ENCODE measurements around the gene ID4. TPM values are rescaled to one million over a fixed set of nuclear protein-coding genes. Genes with fewer than 3 reads are reported as not detected.

ID4 gene
- total and polyA plus RNA-seq, 2 of the 8 experiments (the other 6 are each of a cell fraction or from before 2014, with no cell fraction given): 2.0 to 8.3 TPM

DNA sequence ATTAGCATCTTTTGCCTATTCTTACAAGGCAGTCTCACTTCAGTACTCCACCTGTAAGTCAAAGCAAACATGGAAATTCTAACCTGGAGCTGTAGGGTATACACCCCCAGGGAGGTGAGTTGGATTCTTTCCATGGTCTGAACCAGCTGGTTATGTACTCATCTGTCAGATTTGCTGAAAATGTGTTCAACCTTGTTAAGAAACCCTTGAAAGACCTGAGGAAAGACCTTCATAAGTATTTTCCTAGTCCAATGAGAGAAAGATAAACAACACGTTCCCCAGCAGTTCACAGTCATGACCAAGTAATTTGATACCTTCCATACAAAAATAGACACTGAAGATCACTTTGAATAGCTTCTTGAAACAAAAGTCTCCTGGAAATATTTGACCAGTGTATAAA, 42.5 kb downstream of the ID4 start:
- DNase-seq (ENCODE audit: low read depth in 1 of 2, low spot score in 2 of 2) (no peak), FAIRE-seq (no peak)
- Histone ChIP-seq H3K9me3 (ENCODE audit: insufficient read depth in 2 of 2, low read depth in 1 of 2, low read length in 1 of 2) (no peaks in the 10 kb centered on the region), H3K79me2 (ENCODE audit: control insufficient read depth in 1 of 2, insufficient read depth in 2 of 2, low read length in 2 of 2) (no peaks in the 10 kb centered on the region), H3K4me3 (ENCODE audit: extremely low read depth in 1 of 4, insufficient read depth in 2 of 4, low read depth in 3 of 4, low read length in 4 of 4) (no peak overlapping the region), H3K9ac (replicated peaks in 1 of 4; ENCODE audit: extremely low read depth in 1 of 4, low read depth in 3 of 4, low read length in 3 of 4) (no peak overlapping the region), H4K91ac (replicated peaks; ENCODE audit: insufficient read length, low read length) (no peak overlapping the region), H2BK5ac (ENCODE audit: low read depth, low read length) (no peak overlapping the region), H3K18ac (ENCODE audit: extremely low read depth, low read length) (no peak overlapping the region), H4K20me1 (replicated peaks in 1 of 2; ENCODE audit: control insufficient read depth in 1 of 2, insufficient read depth in 2 of 2, low read length in 2 of 2) (no peaks in the 10 kb centered on the region), H3K4me1 (replicated peaks in 1 of 4; ENCODE audit: control insufficient read depth in 3 of 4, insufficient read depth in 4 of 4, low read length in 3 of 4) (no peaks in the 10 kb centered on the region), H3K4ac (replicated peaks; ENCODE audit: insufficient read length, low read depth, low read length) (no peak overlapping the region), H3K14ac (ENCODE audit: insufficient read length) (no peak overlapping the region), H3K4me2 (ENCODE audit: insufficient read depth in 1 of 2, low read depth in 2 of 2, low read length in 2 of 2) (no peak overlapping the region), H3K23ac (ENCODE audit: insufficient read length) (no peak overlapping the region), H3K36me3 (ENCODE audit: control insufficient read depth in 2 of 4, insufficient read depth in 4 of 4, low read length in 3 of 4) (no peaks in the 10 kb centered on the region), H3K23me2 (ENCODE audit: low read depth, low read length) (no peaks in the 10 kb centered on the region), H2BK12ac (ENCODE audit: low read depth, low read length) (no peak overlapping the region), H2BK120ac (replicated peaks; ENCODE audit: low read depth, low read length) (no peak overlapping the region), H2AK5ac (ENCODE audit: low read depth, low read length) (no peak overlapping the region), H2BK20ac (ENCODE audit: low read length) (no peak overlapping the region), H3K27ac (ENCODE audit: low read depth, low read length) (no peak overlapping the region), H3K56ac (replicated peaks; ENCODE audit: insufficient read length, low read depth, low read length) (no peak overlapping the region), H3K27me3 (replicated peaks in 1 of 4; ENCODE audit: control insufficient read depth in 3 of 4, extremely low read depth in 1 of 4, insufficient read depth in 3 of 4, low read length in 3 of 4) (no peaks in the 10 kb centered on the region), H4K5ac (ENCODE audit: insufficient read length, low read depth, low read length) (no peak overlapping the region), H3K79me1 (ENCODE audit: low read depth, low read length) (no peaks in the 10 kb centered on the region), H2BK15ac (ENCODE audit: low read length) (no peak overlapping the region), H4K8ac (ENCODE audit: extremely low read depth, insufficient read depth, low read length) (no peak overlapping the region), H2AFZ (ENCODE audit: low read length) (no peak overlapping the region)
- ChIA-PET POLR2A (ENCODE audit: partially characterized antibody) (no interaction called here), CTCF (ENCODE audit: partially characterized antibody) (interaction anchor here (0.6 kb wide), 1 partner anchor 266 kb away, joined by 3 read pairs; no protein-coding TSS in a partner anchor)
- no peak for TF ChIP-seq CHD1 (IDR thresholded peaks at IDR 0.05; ENCODE audit: low read depth, low read length)
- no peak for TF ChIP-seq SIN3A (conservative IDR thresholded peaks at IDR 0.05 in 1 of 2, IDR thresholded peaks at IDR 0.05 in 1 of 2; ENCODE audit: low read depth in 1 of 2, low read length in 2 of 2)
- TF ChIP-seq TCF12 (IDR thresholded peaks at IDR 0.05; ENCODE audit: low read depth, low read length): no peak
- TF ChIP-seq RAD21 (IDR thresholded peaks at IDR 0.05 in 1 of 2, conservative IDR thresholded peaks at IDR 0.05 in 1 of 2; ENCODE audit: low read depth in 2 of 2, low read length in 2 of 2): no peak
- TF ChIP-seq SP4 (IDR thresholded peaks at IDR 0.05; ENCODE audit: low read length): no peak
- TF ChIP-seq YY1 (IDR thresholded peaks at IDR 0.05; ENCODE audit: low read depth, low read length): no peak
- TF ChIP-seq KDM5A (IDR thresholded peaks at IDR 0.05; ENCODE audit: low read length): no peak
- TF ChIP-seq, protein P1, sequence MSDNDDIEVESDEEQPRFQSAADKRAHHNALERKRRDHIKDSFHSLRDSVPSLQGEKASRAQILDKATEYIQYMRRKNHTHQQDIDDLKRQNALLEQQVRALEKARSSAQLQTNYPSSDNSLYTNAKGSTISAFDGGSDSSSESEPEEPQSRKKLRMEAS (IDR thresholded peaks at IDR 0.05): no peak
- 81% methylated on average over 1 of the region's 1 CpG; no CpG with 5 or more reads in 1 of the 2 experiments for WGBS, 2 experiments (ENCODE audit: extremely low coverage in 1 of 2, insufficient coverage in 1 of 2, insufficient read length in 1 of 2, insufficient replicate concordance in 2 of 2, low coverage in 1 of 2, low lambda C conversion rate in 2 of 2, missing lambda C conversion rate in 1 of 2)

Measured in H1 (cell line).